Spleen (tissue), 11 donors: Measurements from ENCODE around the gene PCDHGC5. TPM values are rescaled to one million over a fixed set of nuclear protein-coding genes. Genes with fewer than 3 reads are reported as not detected.

Source experiments
- DNase-seq: peaks from one replicate; pipeline ENCODE4 v3.0.0-alpha.2; 2020
- H3K27ac ChIP-seq, 8 donors: fragments of 200-600 bp; sonication (generic) in 7 of 8; 1 replicate in 4 of 8; 2 replicates in 4 of 8; pipeline versions ENCODE4 v1.5.0 to v1.8.0; 2016 to 2021; ENCODE audit warnings: inconsistent platforms in 4 of 8, mild to moderate bottlenecking in 4 of 8, moderate library complexity in 1 of 8
- H3K27me3 ChIP-seq, 7 donors: fragments of 200-600 bp; sonication (generic) in 6 of 7; replicated peaks in 1 of 7; 1 replicate in 4 of 7; 2 replicates in 3 of 7; pipeline versions ENCODE4 v1.5.0 to v1.8.0; 2016 to 2021; ENCODE audit warnings: inconsistent platforms in 3 of 7, mild to moderate bottlenecking in 1 of 7
- H3K36me3 ChIP-seq, 6 donors: fragments of 200-600 bp; sonication (generic) in 5 of 6; 1 replicate in 4 of 6; 2 replicates in 2 of 6; pipeline versions ENCODE4 v1.5.0 to v1.8.0; 2016 to 2021; ENCODE audit warnings: inconsistent platforms in 2 of 6
- H3K4me1 ChIP-seq, 6 donors: fragments of 200-600 bp; sonication (generic) in 5 of 6; 1 replicate in 3 of 6; 2 replicates in 3 of 6; pipeline versions ENCODE4 v1.5.0 to v1.8.0; 2016 to 2021; ENCODE audit warnings: inconsistent platforms in 3 of 6
- H3K4me3 ChIP-seq, 8 donors: fragments of 200-600 bp; sonication (generic) in 7 of 8; 1 replicate in 4 of 8; 2 replicates in 4 of 8; pipeline versions ENCODE4 v1.5.0 to v1.8.0; 2016 to 2021; ENCODE audit warnings: inconsistent platforms in 4 of 8, mild to moderate bottlenecking in 4 of 8, moderate library complexity in 2 of 8
- H3K9me3 ChIP-seq, 8 donors: fragments of 200-600 bp; sonication (generic) in 7 of 8; 1 replicate in 4 of 8; 2 replicates in 4 of 8; pipeline versions ENCODE4 v1.5.0 to v1.8.0; 2016 to 2021; ENCODE audit warnings: inconsistent platforms in 4 of 8
- POLR2A ChIP-seq, 3 donors: fragments of 450-650 bp; IDR thresholded peaks; one replicate each; pipeline ENCODE4 v1.5.1; 2017; ENCODE audit warnings: antibody characterized with exemption in 3 of 3, mild to moderate bottlenecking in 1 of 3
- POLR2AphosphoS5 ChIP-seq, 3 donors: sonication (generic); formaldehyde crosslinking; IDR thresholded peaks; one replicate each; pipeline ENCODE4 v1.5.1; 2017; ENCODE audit warnings: antibody characterized with exemption in 3 of 3
- WGBS, 5 donors: extraction: QIAGEN DNeasy Blood & Tissue Kit in 3 of 5; methylation state at CpG; one replicate each; pipeline versions ENCODE4 v1.1.5 to v1.1.7; 2013 to 2018; 5-methylcytosine and 5-hydroxymethylcytosine counted together
- intact Hi-C: fragments of 100-400 bp; cut with DNase I; formaldehyde crosslinking; loops from one replicate; pipeline ENCODE4 v1.15.0; 2023; ENCODE audit warnings: low total_unique reads
- polyA plus RNA-seq, 3 donors: library from polyadenylated mRNA; stranded (reverse); fragments of 200-250 nt; gene quantifications; one replicate each; pipeline ENCODE4 v1.2.1, GENCODE V29; 2013
- total RNA-seq, 7 donors: library from RNA; depleted of rRNA in 3 of 7; stranded (reverse); fragments of >200 nt in 3 of 7; fragmentation: NEBNext Ultra II Directional in 4 of 7; extraction: Animal tissue kit (Norgen Biotek cat#: 25700) in 4 of 7; gene quantifications; one replicate each; pipeline versions ENCODE4 v1.1.0 to v1.2.1, GENCODE V29; 2016 to 2021
- TF ChIP-seq, protein P1 (sequence below), 11 experiments: fragments of 200-600 bp in 7 of 11; fragments of 450-650 bp in 4 of 11; sonication (generic) in 4 of 11; IDR thresholded peaks in 8 of 11; conservative IDR thresholded peaks in 3 of 11; 1 replicate in 7 of 11; 2 replicates in 4 of 11; pipeline versions ENCODE4 v1.4.0 to v1.8.0; 2016 to 2021; ENCODE audit warnings: antibody characterized with exemption in 11 of 11, inconsistent platforms in 4 of 11, mild to moderate bottlenecking in 1 of 11
- donor health status: healthy with polysubstance abuse.
- donor health status: DM: no; HTN: no; CAD: no; lungs with moderate emphysema.
- donor health status: DM: no; HTN: no; CAD: no.
- donor health status: Bipolar disorder and iron deficiency.
- donor health status: healthy.
- donor health status: DM: no; HTN: no; CAD: no.
- donor health status: DM: yes; HTN: yes; CAD: no.

The PCDHGC5 gene
- total and polyA plus RNA-seq, 10 donors: 0.02 to 2.5 (median 1.1) TPM; not detected in 1

DNA sequence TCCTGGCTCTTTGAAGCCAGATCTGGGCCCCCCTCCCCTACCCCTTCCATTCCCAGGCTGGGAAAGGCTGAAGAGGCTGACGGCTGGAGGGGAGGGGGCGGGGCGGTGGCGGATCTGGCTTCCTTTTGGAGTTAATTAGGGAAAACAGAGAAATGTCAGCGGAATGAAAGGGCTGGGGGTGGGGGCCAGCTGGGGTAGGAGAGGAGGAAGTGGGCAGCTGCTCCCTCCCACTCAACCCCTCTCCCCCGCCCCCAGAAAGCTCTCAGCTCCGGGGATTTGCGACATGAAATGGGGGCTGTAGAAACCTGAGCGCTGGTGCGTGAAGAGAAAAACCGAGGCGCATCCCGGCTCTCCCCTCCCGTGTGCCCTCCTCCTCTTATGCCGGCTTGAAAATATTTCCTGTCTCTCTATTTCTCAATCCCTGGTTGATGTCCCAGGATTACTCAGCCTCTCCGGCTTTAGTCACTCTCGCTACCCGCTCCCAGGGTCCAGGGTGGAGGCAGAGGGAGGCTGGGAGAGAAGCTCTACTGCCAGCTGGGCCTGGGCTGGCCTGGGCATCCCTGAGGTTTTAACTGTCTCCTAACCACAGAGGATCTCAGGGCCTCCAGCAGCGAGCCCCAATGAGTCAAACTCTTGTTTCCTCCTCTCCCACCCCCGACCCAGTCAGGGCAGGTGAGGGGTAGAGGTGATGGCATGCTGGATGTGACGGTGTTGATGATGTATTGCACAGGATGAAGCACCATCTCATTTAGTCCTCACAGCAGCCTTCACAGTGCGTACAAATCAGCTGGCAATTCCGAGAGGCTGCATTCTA, 20.1 kb downstream of the PCDHGC5 start:
- Histone ChIP-seq H3K27ac (peak overlapping the region in 7 of 8 donors; percentile 65 to 85 (median 74)), H3K9me3 (no peaks in the 10 kb centered on the region), H3K27me3 (no peaks in the 10 kb centered on the region), H3K36me3 (peaks cover 0 to 18% (median 0%) of the 10 kb centered on the region in 6 donors), H3K4me3 (peak overlapping the region in 4 of 8 donors; percentile 6 to 62 (median 10)), H3K4me1 (peaks cover 10 to 74% (median 53%) of the 10 kb centered on the region in 6 donors)
- WGBS, 5 donors: 15 to 41% (median 26%) methylated on average over 22 to 23 of the region's 23 CpGs
- intact Hi-C loops: no loop called here
- TF ChIP-seq, protein P1, sequence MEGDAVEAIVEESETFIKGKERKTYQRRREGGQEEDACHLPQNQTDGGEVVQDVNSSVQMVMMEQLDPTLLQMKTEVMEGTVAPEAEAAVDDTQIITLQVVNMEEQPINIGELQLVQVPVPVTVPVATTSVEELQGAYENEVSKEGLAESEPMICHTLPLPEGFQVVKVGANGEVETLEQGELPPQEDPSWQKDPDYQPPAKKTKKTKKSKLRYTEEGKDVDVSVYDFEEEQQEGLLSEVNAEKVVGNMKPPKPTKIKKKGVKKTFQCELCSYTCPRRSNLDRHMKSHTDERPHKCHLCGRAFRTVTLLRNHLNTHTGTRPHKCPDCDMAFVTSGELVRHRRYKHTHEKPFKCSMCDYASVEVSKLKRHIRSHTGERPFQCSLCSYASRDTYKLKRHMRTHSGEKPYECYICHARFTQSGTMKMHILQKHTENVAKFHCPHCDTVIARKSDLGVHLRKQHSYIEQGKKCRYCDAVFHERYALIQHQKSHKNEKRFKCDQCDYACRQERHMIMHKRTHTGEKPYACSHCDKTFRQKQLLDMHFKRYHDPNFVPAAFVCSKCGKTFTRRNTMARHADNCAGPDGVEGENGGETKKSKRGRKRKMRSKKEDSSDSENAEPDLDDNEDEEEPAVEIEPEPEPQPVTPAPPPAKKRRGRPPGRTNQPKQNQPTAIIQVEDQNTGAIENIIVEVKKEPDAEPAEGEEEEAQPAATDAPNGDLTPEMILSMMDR (IDR thresholded peaks at IDR 0.05 in 8 of 11, conservative IDR thresholded peaks at IDR 0.05 in 3 of 11): no peak
- TF ChIP-seq POLR2AphosphoS5 (IDR thresholded peaks at IDR 0.05): peak in 1 of 3 donors; percentile 45
- DNase-seq: no peak

DNA sequence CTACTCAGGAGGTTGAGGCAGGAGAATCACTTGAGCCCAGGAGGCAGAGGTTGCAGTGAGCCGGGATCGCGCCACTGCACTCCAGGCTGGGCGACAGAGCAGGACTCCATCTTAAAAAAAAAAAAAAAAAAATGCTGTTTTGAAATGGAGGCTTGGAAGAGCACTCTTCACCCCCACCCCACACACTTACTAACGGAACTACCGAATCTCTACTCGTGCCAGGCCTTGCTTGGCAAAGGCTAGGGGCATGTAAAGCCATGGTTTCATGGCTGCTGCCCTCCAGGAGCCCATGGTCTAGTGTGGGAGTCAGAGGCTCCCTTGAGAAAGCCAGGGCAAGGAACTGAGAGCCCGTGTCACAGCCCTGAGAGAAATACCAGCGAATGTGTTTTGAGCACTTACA, 21.3 kb downstream of the PCDHGC5 start:
- peaks cover 22 to 86% (median 65%) of the 10 kb centered on the region in 6 donors for H3K4me1 ChIP-seq
- H3K4me3 ChIP-seq: peak overlapping the region in 2 of 8 donors; percentile 26 to 62
- peak overlapping the region in 5 of 8 donors; percentile 72 to 85 (median 81) for H3K27ac ChIP-seq
- H3K9me3 ChIP-seq: no peaks in the 10 kb centered on the region
- peaks cover 0 to 29% (median 0%) of the 10 kb centered on the region in 6 donors for H3K36me3 ChIP-seq
- intact Hi-C loops: no loop called here
- 81 to 90% (median 87%) methylated on average over 9 of the region's 9 CpGs for WGBS, 5 donors
- TF ChIP-seq, protein P1 (IDR thresholded peaks at IDR 0.05 in 8 of 11, conservative IDR thresholded peaks at IDR 0.05 in 3 of 11): no peak
- no peak for DNase-seq
- H3K27me3 ChIP-seq: no peaks in the 10 kb centered on the region

DNA sequence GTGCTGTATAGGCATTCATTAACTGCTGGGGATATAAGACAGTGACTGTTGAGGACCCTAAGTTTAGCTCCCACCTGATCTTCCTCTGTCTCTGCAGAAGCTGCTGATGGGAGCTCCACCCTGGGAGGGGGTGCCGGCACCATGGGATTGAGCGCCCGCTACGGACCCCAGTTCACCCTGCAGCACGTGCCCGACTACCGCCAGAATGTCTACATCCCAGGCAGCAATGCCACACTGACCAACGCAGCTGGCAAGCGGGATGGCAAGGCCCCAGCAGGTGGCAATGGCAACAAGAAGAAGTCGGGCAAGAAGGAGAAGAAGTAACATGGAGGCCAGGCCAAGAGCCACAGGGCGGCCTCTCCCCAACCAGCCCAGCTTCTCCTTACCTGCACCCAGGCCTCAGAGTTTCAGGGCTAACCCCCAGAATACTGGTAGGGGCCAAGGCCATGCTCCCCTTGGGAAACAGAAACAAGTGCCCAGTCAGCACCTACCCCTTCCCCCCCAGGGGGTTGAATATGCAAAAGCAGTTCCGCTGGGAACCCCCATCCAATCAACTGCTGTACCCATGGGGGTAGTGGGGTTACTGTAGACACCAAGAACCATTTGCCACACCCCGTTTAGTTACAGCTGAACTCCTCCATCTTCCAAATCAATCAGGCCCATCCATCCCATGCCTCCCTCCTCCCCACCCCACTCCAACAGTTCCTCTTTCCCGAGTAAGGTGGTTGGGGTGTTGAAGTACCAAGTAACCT, 22.1 kb downstream of the PCDHGC5 start:
- H3K9me3 ChIP-seq: no peaks in the 10 kb centered on the region
- TF ChIP-seq POLR2A (IDR thresholded peaks at IDR 0.05) (no peak), POLR2AphosphoS5 (IDR thresholded peaks at IDR 0.05) (peak in 2 of 3 donors; percentile 16 to 56)
- H3K36me3 ChIP-seq: peaks cover 0 to 30% (median 5%) of the 10 kb centered on the region in 6 donors
- no peak for DNase-seq
- no peaks in the 10 kb centered on the region for H3K27me3 ChIP-seq
- H3K4me3 ChIP-seq: peak overlapping the region in 2 of 8 donors; percentile 26 to 62
- H3K27ac ChIP-seq: peak overlapping the region in 4 of 8 donors; percentile 7 to 87 (median 85)
- H3K4me1 ChIP-seq: peaks cover 23 to 94% (median 73%) of the 10 kb centered on the region in 6 donors
- intact Hi-C loops: no loop called here
- 79 to 92% (median 88%) methylated on average over 14 of the region's 14 CpGs for WGBS, 5 donors

DNA sequence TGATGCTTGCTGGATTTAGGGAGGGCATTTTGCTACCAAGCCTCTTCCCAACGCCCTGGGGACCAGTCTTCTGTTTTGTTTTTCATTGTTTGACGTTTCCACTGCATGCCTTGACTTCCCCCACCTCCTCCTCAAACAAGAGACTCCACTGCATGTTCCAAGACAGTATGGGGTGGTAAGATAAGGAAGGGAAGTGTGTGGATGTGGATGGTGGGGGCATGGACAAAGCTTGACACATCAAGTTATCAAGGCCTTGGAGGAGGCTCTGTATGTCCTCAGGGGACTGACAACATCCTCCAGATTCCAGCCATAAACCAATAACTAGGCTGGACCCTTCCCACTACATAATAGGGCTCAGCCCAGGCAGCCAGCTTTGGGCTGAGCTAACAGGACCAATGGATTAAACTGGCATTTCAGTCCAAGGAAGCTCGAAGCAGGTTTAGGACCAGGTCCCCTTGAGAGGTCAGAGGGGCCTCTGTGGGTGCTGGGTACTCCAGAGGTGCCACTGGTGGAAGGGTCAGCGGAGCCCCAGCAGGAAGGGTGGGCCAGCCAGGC, 23.0 kb downstream of the PCDHGC5 start:
- no peaks in the 10 kb centered on the region for H3K9me3 ChIP-seq
- H3K4me3 ChIP-seq: peak overlapping the region in 5 of 8 donors; percentile 47 to 74 (median 54)
- H3K36me3 ChIP-seq: peaks cover 0 to 38% (median 13%) of the 10 kb centered on the region in 6 donors
- H3K27ac ChIP-seq: peak overlapping the region in 7 of 8 donors; percentile 77 to 87 (median 82)
- TF ChIP-seq POLR2A (IDR thresholded peaks at IDR 0.05) (no peak), POLR2AphosphoS5 (IDR thresholded peaks at IDR 0.05) (no peak)
- TF ChIP-seq, protein P1 (IDR thresholded peaks at IDR 0.05 in 8 of 11, conservative IDR thresholded peaks at IDR 0.05 in 3 of 11): no peak
- no peaks in the 10 kb centered on the region for H3K27me3 ChIP-seq
- no peak for DNase-seq
- H3K4me1 ChIP-seq: peaks cover 20 to 98% (median 77%) of the 10 kb centered on the region in 6 donors
- WGBS, 5 donors: 61 to 77% (median 70%) methylated on average over 3 to 4 of the region's 4 CpGs
- intact Hi-C loops: no loop called here
